Breast epithelium (tissue), 4 donors: ENCODE data around the gene METTL24. TPM values are rescaled to one million over a fixed set of nuclear protein-coding genes. Genes with fewer than 3 reads are reported as not detected.

Experiments used
- DNase-seq, 2 donors: peaks; one replicate each; pipeline ENCODE4 v3.0.0-alpha.2; 2019; ENCODE audit warnings: low spot score in 2 of 2
- H3K27ac ChIP-seq, 2 donors: fragments of 200-600 bp; sonication (generic) in 1 of 2; one replicate each; pipeline ENCODE4 v1.5.1; 2016 to 2019; ENCODE audit warnings: mild to moderate bottlenecking in 1 of 2
- H3K27me3 ChIP-seq, 2 donors: fragments of 200-600 bp; sonication (generic) in 1 of 2; one replicate each; pipeline versions ENCODE4 v1.5.1 to v1.6.0; 2017 to 2019; ENCODE audit warnings: control low read depth in 1 of 2, mild to moderate bottlenecking in 1 of 2
- H3K36me3 ChIP-seq: fragments of 200-600 bp; one replicate; pipeline ENCODE4 v1.5.1; 2019
- H3K4me1 ChIP-seq, 2 donors: fragments of 200-600 bp; sonication (generic); one replicate each; pipeline ENCODE4 v1.5.1; 2016 to 2019; ENCODE audit warnings: control low read depth in 1 of 2
- H3K4me3 ChIP-seq, 3 donors: fragments of 200-600 bp; sonication (generic); 1 replicate in 2 of 3; 2 replicates in 1 of 3; pipeline ENCODE4 v1.5.1; 2016 to 2019; ENCODE audit warnings: mild to moderate bottlenecking in 3 of 3, moderate library complexity in 2 of 3
- H3K9me3 ChIP-seq, 2 donors: fragments of 200-600 bp; sonication (generic) in 1 of 2; one replicate each; pipeline ENCODE4 v1.5.1; 2016 to 2019; ENCODE audit warnings: control low read depth in 1 of 2
- CTCF ChIP-seq, 3 donors: fragments of 450-650 bp; IDR thresholded peaks; one replicate each; pipeline ENCODE4 v1.5.1; 2016 to 2017; ENCODE audit warnings: antibody characterized with exemption in 3 of 3, mild to moderate bottlenecking in 3 of 3, moderate library complexity in 3 of 3
- POLR2A ChIP-seq: fragments of 450-650 bp; IDR thresholded peaks from one replicate; pipeline ENCODE4 v1.6.1; 2016; ENCODE audit warnings: antibody characterized with exemption, mild to moderate bottlenecking, moderate library complexity
- POLR2AphosphoS5 ChIP-seq, 3 donors: sonication (generic); formaldehyde crosslinking; IDR thresholded peaks; one replicate each; pipeline ENCODE4 v1.6.1; 2017; ENCODE audit warnings: antibody characterized with exemption in 3 of 3
- intact Hi-C: fragments of 100-400 bp; cut with DNase I; formaldehyde crosslinking; loops from one replicate; pipeline ENCODE4 v1.15.1; 2023; ENCODE audit warnings: low total_unique reads
- total RNA-seq, 3 donors: library from RNA; depleted of rRNA; stranded (reverse); fragments of >200 nt; gene quantifications; one replicate each; pipeline ENCODE4 v1.1.0, GENCODE V29; 2016

The METTL24 gene
- total RNA-seq, 3 donors from 2014 or later: 0.96 to 6.6 (median 3.4) TPM

GRCh38 chr6:110328259-110328658 is 29.9 kb downstream of the METTL24 start:
- Histone ChIP-seq H3K27me3 (no peaks in the 10 kb centered on the region), H3K36me3 (no peaks in the 10 kb centered on the region), H3K4me3 (no peak overlapping the region), H3K4me1 (no peaks in the 10 kb centered on the region), H3K9me3 (no peaks in the 10 kb centered on the region), H3K27ac (peak overlapping the region; percentile 27 to 65)
- DNase-seq: no peak
- intact Hi-C loops: no loop called here
- TF ChIP-seq POLR2A (no peak), POLR2AphosphoS5 (IDR thresholded peaks at IDR 0.05) (no peak), CTCF (IDR thresholded peaks at IDR 0.05) (no peak)

GRCh38 chr6:110327391-110327790 is 30.8 kb downstream of the METTL24 start:
- no peaks in the 10 kb centered on the region for H3K9me3 ChIP-seq
- H3K27me3 ChIP-seq: no peaks in the 10 kb centered on the region
- intact Hi-C loops: no loop called here
- H3K4me1 ChIP-seq: no peaks in the 10 kb centered on the region
- no peak for DNase-seq
- H3K36me3 ChIP-seq: no peaks in the 10 kb centered on the region
- no peak for TF ChIP-seq POLR2A
- TF ChIP-seq CTCF (IDR thresholded peaks at IDR 0.05): no peak
- no peak for TF ChIP-seq POLR2AphosphoS5 (IDR thresholded peaks at IDR 0.05)
- no peak overlapping the region for H3K4me3 ChIP-seq
- H3K27ac ChIP-seq: peak overlapping the region in 1 of 2 donors; percentile 65

- Histone ChIP-seq H3K36me3 (no peaks in the 10 kb centered on the region), H3K4me1 (no peaks in the 10 kb centered on the region), H3K27ac (peak overlapping the region; percentile 17 to 65), H3K27me3 (no peaks in the 10 kb centered on the region), H3K9me3 (no peaks in the 10 kb centered on the region), H3K4me3 (no peak overlapping the region)
- DNase-seq: no peak
- intact Hi-C loops: no loop called here
- TF ChIP-seq CTCF (IDR thresholded peaks at IDR 0.05): no peak
- TF ChIP-seq POLR2A: no peak
- no peak for TF ChIP-seq POLR2AphosphoS5 (IDR thresholded peaks at IDR 0.05)
Measured at GRCh38 chr6:110326609-110327008, 31.5 kb downstream of the METTL24 start.

GRCh38 chr6:110326057-110326456 is 32.1 kb downstream of the METTL24 start:
- H3K36me3 ChIP-seq: no peaks in the 10 kb centered on the region
- no peaks in the 10 kb centered on the region for H3K27me3 ChIP-seq
- no peak for TF ChIP-seq POLR2AphosphoS5 (IDR thresholded peaks at IDR 0.05)
- no peak for TF ChIP-seq POLR2A
- TF ChIP-seq CTCF (IDR thresholded peaks at IDR 0.05): no peak
- intact Hi-C loops: no loop called here
- H3K9me3 ChIP-seq: no peaks in the 10 kb centered on the region
- DNase-seq: no peak
- no peak overlapping the region for H3K4me3 ChIP-seq
- no peaks in the 10 kb centered on the region for H3K4me1 ChIP-seq
- peak overlapping the region; percentile 15 to 50 for H3K27ac ChIP-seq

- Histone ChIP-seq H3K9me3 (no peaks in the 10 kb centered on the region), H3K4me3 (no peak overlapping the region), H3K4me1 (no peaks in the 10 kb centered on the region), H3K27ac (peak overlapping the region; percentile 29 to 50), H3K36me3 (no peaks in the 10 kb centered on the region), H3K27me3 (no peaks in the 10 kb centered on the region)
- DNase-seq: no peak
- TF ChIP-seq POLR2AphosphoS5 (IDR thresholded peaks at IDR 0.05) (no peak), POLR2A (no peak), CTCF (IDR thresholded peaks at IDR 0.05) (no peak)
- intact Hi-C loops: no loop called here
Measured at GRCh38 chr6:110325197-110325596, 33.0 kb downstream of the METTL24 start.
